ENCODE results near the gene OR1E2.

The OR1E2 gene

GRCh38 chr17:3389791-3390190, 43.9 kb downstream of the OR1E2 start:
- DNase-seq, result no peak

- DNase-seq, result no peak
These were observed 47.5 kb downstream of the OR1E2 start, which contains the start of gene OR3A2 for GRCh38 chr17:3385869-3386816. TSS of gene OR3A2 (minus strand) at chr17:3386308.

Data from DMS79 treated with DMSO at 0.1 percent for 48 hours (cell line).